GM12878 (cell line): ENCODE data around the gene NRM. TPM values are rescaled to one million over a fixed set of nuclear protein-coding genes. Genes with fewer than 3 reads are reported as not detected.

Experiments
- ATAC-seq: fragments of 200-7000 bp; cut with Tn5 transposase; 3 replicates; pipeline ENCODE4 v1.9.1; 2020; ENCODE audit warnings: mild to moderate bottlenecking, moderate library complexity
- BruUV-seq: library from RNA; stranded (reverse); fragments of 400-500 nt; replicated peaks from 2 replicates; lab custom pipeline; 2021; lab: Mats Ljungman, UMichigan
- CTCF ChIA-PET: fragments of 300-600 bp; sonication (Branson Sonifier 250); formaldehyde crosslinking; extraction: SDS; loops from one replicate; lab custom pipeline; 2021; ENCODE audit warnings: inconsistent platforms; lab: Yijun Ruan, JAX
- POLR2A ChIA-PET: fragments of 350-600 bp; formaldehyde crosslinking; extraction: SDS; loops from one replicate; lab custom pipeline; 2021; ENCODE audit warnings: inconsistent platforms; lab: Charles Lee
- RAD21 ChIA-PET: fragments of 300-600 bp; sonication (Branson Sonifier 250); formaldehyde crosslinking; loops from one replicate; lab custom pipeline; 2023; ENCODE audit warnings: antibody characterized with exemption; ENCODE audit not compliant: unreplicated experiment; lab: Charles Lee
- SMC1A ChIA-PET: fragments of 300-600 bp; sonication (Branson Sonifier 250); formaldehyde crosslinking; loops from one replicate; lab custom pipeline; 2023; ENCODE audit not compliant: unreplicated experiment, uncharacterized antibody; lab: Charles Lee
- DNase-seq: peaks from one replicate; pipeline ENCODE4 v3.0.0-alpha.2; 2011; ENCODE audit warnings: low read depth, low spot score
- FAIRE-seq: peaks from 3 replicates; lab custom pipeline; 2011; peaks lifted over from hg19 to GRCh38; lab: Jason Lieb, UNC
- H2AFZ ChIP-seq: 2 replicates; pipeline ENCODE4 v1.6.0; 2011; ENCODE audit warnings: low read depth, low read length, control low read depth; ENCODE audit not compliant: control insufficient read depth
- H3K27ac ChIP-seq: 2 replicates; pipeline ENCODE4 v1.5.1; 2011; ENCODE audit warnings: control low read depth; ENCODE audit not compliant: control insufficient read depth, insufficient read depth
- H3K27me3 ChIP-seq, 2 experiments: replicated peaks in 1 of 2; 2 replicates each; pipeline versions ENCODE4 v1.6.0 to v1.6.1; 2011; ENCODE audit warnings: low read length in 1 of 2; ENCODE audit not compliant: control insufficient read depth in 2 of 2, insufficient read depth in 2 of 2
- H3K36me3 ChIP-seq, 2 experiments: 2 replicates each; pipeline ENCODE4 v1.5.1; 2011; ENCODE audit warnings: low read length in 1 of 2; ENCODE audit not compliant: control insufficient read depth in 2 of 2, insufficient read depth in 2 of 2
- H3K4me1 ChIP-seq: 2 replicates; pipeline ENCODE4 v1.6.1; 2011; ENCODE audit warnings: mild to moderate bottlenecking, low read length, moderate library complexity, mixed read lengths; ENCODE audit not compliant: control insufficient read depth, insufficient read depth
- H3K4me2 ChIP-seq: 2 replicates; pipeline ENCODE4 v1.6.0; 2011; ENCODE audit warnings: control low read depth; ENCODE audit not compliant: control insufficient read depth, insufficient read depth
- H3K4me3 ChIP-seq: fragments of 200-600 bp; sonication (generic); 2 replicates; pipeline ENCODE4 v1.5.1; 2016
- H3K79me2 ChIP-seq: 2 replicates; pipeline ENCODE4 v1.6.0; 2011; ENCODE audit warnings: low read length; ENCODE audit not compliant: control insufficient read depth, insufficient read depth
- H3K9ac ChIP-seq: 2 replicates; pipeline ENCODE4 v1.8.0; 2011; ENCODE audit warnings: low read length, control low read depth, mixed read lengths; ENCODE audit not compliant: control insufficient read depth, insufficient read depth
- H3K9me3 ChIP-seq: replicated peaks from 3 replicates; pipeline ENCODE4 v1.5.1; 2011; ENCODE audit warnings: mild to moderate bottlenecking, low read length; ENCODE audit not compliant: control insufficient read depth, insufficient read depth
- H4K20me1 ChIP-seq: 2 replicates; pipeline ENCODE4 v1.6.0; 2011; ENCODE audit not compliant: control insufficient read depth, insufficient read depth
- EP300 ChIP-seq, 2 experiments: fragments of 150-350 bp in 1 of 2; IDR thresholded peaks; 2 replicates each; pipeline ENCODE4 v1.6.1; 2011 to 2012; ENCODE audit warnings: low read depth in 2 of 2, low read length in 2 of 2, borderline replicate concordance in 1 of 2, improper control_type of control experiment in 1 of 2, inconsistent platforms in 1 of 2; ENCODE audit not compliant: control insufficient read depth in 1 of 2
- WGBS: methylation state at CpG from one replicate; pipeline ENCODE4 v1.1.6; 2016; ENCODE audit warnings: low lambda C conversion rate; ENCODE audit not compliant: insufficient replicate concordance, insufficient coverage; ENCODE audit errors: missing lambda C conversion rate; 5-methylcytosine and 5-hydroxymethylcytosine counted together
- in situ Hi-C: fragments of 300-500 bp; cut with MboI; formaldehyde crosslinking; loops from 9 replicates; pipeline ENCODE4 v1.14.3; 2018; ENCODE audit warnings: mixed read lengths
- intact Hi-C: fragments of 100-400 bp; cut with micrococcal nuclease; formaldehyde crosslinking; loops from one replicate; pipeline ENCODE4 v1.14.2; 2022; ENCODE audit not compliant: unreplicated experiment
- polyA plus RNA-seq, 11 experiments: library from polyadenylated mRNA; depleted of rRNA in 4 of 11; unstranded in 6 of 11; stranded (reverse) in 5 of 11; fragments of >200 nt; fragmentation: Nextera tagmentation in 4 of 11; fragmentation: Illumina TruSeq in 1 of 11; extraction: Ambion mirVana in 4 of 11; extraction: Trizol in 1 of 11; gene quantifications; 1 replicate in 1 of 11; 2 replicates in 10 of 11; pipeline versions ENCODE4 v1.2.1 to v1.2.3, GENCODE V29; 2011 to 2016; ENCODE audit warnings: inconsistent platforms in 2 of 11, missing spikeins in 2 of 11, low read depth in 1 of 11
- total RNA-seq, 4 experiments: library from RNA; depleted of rRNA in 3 of 4; stranded (reverse); fragments of >200 nt in 3 of 4; fragmentation: Illumina TruSeq in 1 of 4; extraction: Trizol in 1 of 4; gene quantifications; 2 replicates each; pipeline versions ENCODE4 v1.2.1 to v1.2.3, GENCODE V29; 2013 to 2021
- TF ChIP-seq, protein P1 (sequence below): fragments of 450-650 bp; IDR thresholded peaks from 2 replicates; pipeline ENCODE4 v1.6.1; 2017; ENCODE audit warnings: antibody characterized with exemption, mild to moderate bottlenecking, moderate library complexity
- TF ChIP-seq, protein P2 (sequence below): IDR thresholded peaks from 2 replicates; pipeline ENCODE4 v1.6.1; 2012; ENCODE audit warnings: improper control_type of control experiment, low read depth, low read length; ENCODE audit not compliant: insufficient replicate concordance
- TF ChIP-seq, protein P3 (sequence below): fragments of 450-650 bp; IDR thresholded peaks from 2 replicates; pipeline ENCODE4 v1.6.1; 2017; ENCODE audit warnings: mild to moderate bottlenecking, moderate library complexity

The NRM gene
- total and polyA plus RNA-seq, 10 of the 15 experiments (the other 5 are each of a cell fraction or from before 2014, with no cell fraction given): 15.4 to 46.7 (median 29.0) TPM

DNA sequence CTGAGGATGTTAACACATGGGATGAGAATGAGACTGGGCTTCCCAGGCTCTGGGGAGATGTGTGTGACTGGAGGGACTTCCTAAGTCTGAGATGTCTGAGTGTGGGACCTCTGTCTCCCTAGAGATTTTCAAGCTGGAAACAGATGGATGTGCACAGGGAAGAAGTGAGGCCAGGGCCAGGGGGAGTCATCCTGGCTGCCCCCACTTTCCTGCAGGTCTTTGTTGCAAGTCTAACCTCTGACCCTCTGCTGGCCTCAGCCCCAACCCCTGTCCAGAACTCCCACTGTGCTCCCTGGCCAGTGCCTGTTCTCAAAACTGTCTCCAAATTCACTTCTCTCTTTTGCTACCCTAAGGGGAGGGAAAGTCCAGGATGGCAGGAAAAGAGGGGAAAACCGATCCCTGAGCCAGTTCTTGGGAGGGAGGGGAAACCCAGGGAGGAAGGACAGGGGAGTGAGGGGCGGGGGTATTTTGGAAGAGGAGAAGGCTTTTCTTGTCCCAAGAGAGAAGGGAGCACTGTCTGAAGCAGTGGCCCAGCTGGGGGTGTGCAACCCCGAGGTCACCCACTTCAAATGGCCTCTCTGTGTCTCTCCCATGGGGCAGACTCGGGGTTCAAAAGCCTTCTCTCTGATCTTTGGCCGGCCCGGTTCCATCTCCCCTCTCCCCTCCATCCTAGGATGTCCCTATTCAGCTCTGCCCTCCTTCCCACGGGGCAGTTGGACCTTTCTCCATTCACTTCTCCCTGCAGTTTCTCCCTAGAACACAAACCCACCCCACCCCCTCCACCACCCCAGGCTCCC lies 7.4 kb downstream of the NRM start:
- POLR2A ChIA-PET: interaction anchor here (0.9 to 9.5 kb wide), 3 partner anchors 37 to 71 kb away, joined by 3 to 200 read pairs (median 5); partner anchors contain the start of genes MDC1 and TUBB
- TF ChIP-seq, protein P1, sequence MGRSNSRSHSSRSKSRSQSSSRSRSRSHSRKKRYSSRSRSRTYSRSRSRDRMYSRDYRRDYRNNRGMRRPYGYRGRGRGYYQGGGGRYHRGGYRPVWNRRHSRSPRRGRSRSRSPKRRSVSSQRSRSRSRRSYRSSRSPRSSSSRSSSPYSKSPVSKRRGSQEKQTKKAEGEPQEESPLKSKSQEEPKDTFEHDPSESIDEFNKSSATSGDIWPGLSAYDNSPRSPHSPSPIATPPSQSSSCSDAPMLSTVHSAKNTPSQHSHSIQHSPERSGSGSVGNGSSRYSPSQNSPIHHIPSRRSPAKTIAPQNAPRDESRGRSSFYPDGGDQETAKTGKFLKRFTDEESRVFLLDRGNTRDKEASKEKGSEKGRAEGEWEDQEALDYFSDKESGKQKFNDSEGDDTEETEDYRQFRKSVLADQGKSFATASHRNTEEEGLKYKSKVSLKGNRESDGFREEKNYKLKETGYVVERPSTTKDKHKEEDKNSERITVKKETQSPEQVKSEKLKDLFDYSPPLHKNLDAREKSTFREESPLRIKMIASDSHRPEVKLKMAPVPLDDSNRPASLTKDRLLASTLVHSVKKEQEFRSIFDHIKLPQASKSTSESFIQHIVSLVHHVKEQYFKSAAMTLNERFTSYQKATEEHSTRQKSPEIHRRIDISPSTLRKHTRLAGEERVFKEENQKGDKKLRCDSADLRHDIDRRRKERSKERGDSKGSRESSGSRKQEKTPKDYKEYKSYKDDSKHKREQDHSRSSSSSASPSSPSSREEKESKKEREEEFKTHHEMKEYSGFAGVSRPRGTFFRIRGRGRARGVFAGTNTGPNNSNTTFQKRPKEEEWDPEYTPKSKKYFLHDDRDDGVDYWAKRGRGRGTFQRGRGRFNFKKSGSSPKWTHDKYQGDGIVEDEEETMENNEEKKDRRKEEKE: no peak
- TF ChIP-seq, protein P2, sequence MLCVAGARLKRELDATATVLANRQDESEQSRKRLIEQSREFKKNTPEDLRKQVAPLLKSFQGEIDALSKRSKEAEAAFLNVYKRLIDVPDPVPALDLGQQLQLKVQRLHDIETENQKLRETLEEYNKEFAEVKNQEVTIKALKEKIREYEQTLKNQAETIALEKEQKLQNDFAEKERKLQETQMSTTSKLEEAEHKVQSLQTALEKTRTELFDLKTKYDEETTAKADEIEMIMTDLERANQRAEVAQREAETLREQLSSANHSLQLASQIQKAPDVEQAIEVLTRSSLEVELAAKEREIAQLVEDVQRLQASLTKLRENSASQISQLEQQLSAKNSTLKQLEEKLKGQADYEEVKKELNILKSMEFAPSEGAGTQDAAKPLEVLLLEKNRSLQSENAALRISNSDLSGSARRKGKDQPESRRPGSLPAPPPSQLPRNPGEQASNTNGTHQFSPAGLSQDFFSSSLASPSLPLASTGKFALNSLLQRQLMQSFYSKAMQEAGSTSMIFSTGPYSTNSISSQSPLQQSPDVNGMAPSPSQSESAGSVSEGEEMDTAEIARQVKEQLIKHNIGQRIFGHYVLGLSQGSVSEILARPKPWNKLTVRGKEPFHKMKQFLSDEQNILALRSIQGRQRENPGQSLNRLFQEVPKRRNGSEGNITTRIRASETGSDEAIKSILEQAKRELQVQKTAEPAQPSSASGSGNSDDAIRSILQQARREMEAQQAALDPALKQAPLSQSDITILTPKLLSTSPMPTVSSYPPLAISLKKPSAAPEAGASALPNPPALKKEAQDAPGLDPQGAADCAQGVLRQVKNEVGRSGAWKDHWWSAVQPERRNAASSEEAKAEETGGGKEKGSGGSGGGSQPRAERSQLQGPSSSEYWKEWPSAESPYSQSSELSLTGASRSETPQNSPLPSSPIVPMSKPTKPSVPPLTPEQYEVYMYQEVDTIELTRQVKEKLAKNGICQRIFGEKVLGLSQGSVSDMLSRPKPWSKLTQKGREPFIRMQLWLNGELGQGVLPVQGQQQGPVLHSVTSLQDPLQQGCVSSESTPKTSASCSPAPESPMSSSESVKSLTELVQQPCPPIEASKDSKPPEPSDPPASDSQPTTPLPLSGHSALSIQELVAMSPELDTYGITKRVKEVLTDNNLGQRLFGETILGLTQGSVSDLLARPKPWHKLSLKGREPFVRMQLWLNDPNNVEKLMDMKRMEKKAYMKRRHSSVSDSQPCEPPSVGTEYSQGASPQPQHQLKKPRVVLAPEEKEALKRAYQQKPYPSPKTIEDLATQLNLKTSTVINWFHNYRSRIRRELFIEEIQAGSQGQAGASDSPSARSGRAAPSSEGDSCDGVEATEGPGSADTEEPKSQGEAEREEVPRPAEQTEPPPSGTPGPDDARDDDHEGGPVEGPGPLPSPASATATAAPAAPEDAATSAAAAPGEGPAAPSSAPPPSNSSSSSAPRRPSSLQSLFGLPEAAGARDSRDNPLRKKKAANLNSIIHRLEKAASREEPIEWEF: no peak
- TF ChIP-seq, protein P3, sequence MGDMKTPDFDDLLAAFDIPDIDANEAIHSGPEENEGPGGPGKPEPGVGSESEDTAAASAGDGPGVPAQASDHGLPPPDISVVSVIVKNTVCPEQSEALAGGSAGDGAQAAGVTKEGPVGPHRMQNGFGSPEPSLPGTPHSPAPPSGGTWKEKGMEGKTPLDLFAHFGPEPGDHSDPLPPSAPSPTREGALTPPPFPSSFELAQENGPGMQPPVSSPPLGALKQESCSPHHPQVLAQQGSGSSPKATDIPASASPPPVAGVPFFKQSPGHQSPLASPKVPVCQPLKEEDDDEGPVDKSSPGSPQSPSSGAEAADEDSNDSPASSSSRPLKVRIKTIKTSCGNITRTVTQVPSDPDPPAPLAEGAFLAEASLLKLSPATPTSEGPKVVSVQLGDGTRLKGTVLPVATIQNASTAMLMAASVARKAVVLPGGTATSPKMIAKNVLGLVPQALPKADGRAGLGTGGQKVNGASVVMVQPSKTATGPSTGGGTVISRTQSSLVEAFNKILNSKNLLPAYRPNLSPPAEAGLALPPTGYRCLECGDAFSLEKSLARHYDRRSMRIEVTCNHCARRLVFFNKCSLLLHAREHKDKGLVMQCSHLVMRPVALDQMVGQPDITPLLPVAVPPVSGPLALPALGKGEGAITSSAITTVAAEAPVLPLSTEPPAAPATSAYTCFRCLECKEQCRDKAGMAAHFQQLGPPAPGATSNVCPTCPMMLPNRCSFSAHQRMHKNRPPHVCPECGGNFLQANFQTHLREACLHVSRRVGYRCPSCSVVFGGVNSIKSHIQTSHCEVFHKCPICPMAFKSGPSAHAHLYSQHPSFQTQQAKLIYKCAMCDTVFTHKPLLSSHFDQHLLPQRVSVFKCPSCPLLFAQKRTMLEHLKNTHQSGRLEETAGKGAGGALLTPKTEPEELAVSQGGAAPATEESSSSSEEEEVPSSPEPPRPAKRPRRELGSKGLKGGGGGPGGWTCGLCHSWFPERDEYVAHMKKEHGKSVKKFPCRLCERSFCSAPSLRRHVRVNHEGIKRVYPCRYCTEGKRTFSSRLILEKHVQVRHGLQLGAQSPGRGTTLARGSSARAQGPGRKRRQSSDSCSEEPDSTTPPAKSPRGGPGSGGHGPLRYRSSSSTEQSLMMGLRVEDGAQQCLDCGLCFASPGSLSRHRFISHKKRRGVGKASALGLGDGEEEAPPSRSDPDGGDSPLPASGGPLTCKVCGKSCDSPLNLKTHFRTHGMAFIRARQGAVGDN: no peak
- TF ChIP-seq EP300 (IDR thresholded peaks at IDR 0.05; ENCODE audit: borderline replicate concordance in 1 of 2, control insufficient read depth in 1 of 2, low read depth in 2 of 2, low read length in 2 of 2): no peak

More for the DNA sequence above, 7.4 kb downstream of the NRM start:
- Histone ChIP-seq H3K79me2 (peaks cover 97% of the 10 kb centered on the region), H2AFZ (no peak overlapping the region), H3K27me3 (no peaks in the 10 kb centered on the region), H3K36me3 (peaks cover 0 to 9% of the 10 kb centered on the region in 2 experiments; a peak in 3 of 4 replicates), H4K20me1 (peaks cover 5% of the 10 kb centered on the region; the same call in 1 of the 2 replicates), H3K9me3 (no peaks in the 10 kb centered on the region), H3K27ac (peak overlapping the region; percentile 94), H3K4me2 (peak overlapping the region; percentile 89), H3K9ac (peak overlapping the region; percentile 75), H3K4me1 (peaks cover 12% of the 10 kb centered on the region), H3K4me3 (peak overlapping the region; percentile 100)
- SMC1A ChIA-PET: interaction anchor here (11.3 kb wide), 1 partner anchor 41 kb away, joined by 265 read pairs; the partner anchor contains the start of genes MDC1 and TUBB
- in situ Hi-C loops (loop anchor here (5.0 kb wide), 2 partner anchors 34 to 139 kb away; partner anchors contain the start of gene MDC1), intact Hi-C loops (loop anchor here (5.0 kb wide), 2 partner anchors 144 to 194 kb away; no protein-coding TSS in a partner anchor)
- RAD21 ChIA-PET: interaction anchor here (1.3 to 14.2 kb wide), 4 partner anchors 37 to 151 kb away, joined by 3 to 232 read pairs (median 106); partner anchors contain the start of genes MDC1 and TUBB
- TSS peak; percentile 30 for BruUV-seq
- FAIRE-seq (no peak), DNase-seq (no peak), ATAC-seq (no peak)
- WGBS: 0% methylated on average over 5 of the region's 7 CpGs
- CTCF ChIA-PET: interaction anchor here (1.5 to 9.5 kb wide), 2 partner anchors 42 to 137 kb away, joined by 5 to 487 read pairs; partner anchors contain the start of genes MDC1 and TUBB
